Suppressor macrophage (primary cell): ENCODE results near the gene SLMAP.

Experiments used
- DNase-seq, 4 experiments: peaks; one replicate each; pipeline ENCODE4 v3.0.0-alpha.2; 2020 to 2022

Gene SLMAP

DNA sequence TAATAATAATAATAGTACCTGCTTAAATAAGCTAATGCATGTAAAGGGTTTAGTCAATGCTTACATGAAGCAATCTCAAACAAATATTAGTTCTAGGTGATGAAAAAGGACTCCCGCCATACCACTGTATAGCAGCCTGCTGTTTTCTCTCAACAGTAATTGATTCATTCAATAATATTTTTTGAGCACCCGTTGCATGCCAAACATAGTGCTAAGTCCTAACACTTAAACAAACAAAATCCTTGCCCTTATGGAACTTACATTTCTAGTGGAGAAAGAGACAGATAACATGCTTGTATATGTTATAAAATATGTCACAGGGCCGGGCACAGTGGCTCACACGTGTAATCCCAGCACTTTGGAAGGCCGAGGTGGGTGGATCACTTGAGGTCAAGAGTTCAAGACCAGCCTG lies 190.9 kb downstream of the SLMAP start:
- no peak for DNase-seq

DNA sequence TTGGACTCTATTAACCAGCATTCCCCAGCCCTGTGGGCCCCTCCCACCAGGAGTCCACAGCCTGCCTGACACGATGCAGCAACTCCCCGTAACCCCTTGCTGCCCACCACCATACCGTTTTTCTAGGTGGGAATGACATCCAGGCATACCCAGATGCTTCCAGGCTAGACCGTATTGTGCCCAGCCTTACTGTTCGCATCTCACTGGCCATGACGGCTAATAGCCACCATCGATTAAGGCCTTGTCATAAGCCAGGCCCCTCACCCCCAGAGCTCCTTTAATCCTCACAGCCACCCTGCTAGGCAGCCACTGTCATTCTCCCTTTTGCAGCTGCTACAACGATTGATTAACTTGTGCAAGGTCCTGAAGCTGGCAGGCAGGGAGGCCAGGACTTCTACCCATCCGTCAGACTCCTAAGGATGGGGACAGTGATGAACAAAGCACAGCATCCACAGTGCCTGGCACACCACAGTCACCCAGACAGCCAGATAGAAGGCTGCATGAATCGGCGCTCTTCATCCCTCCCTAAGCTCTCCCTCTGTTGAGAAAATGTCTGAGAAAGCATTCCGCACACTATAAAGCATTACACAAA lies 192.1 kb downstream of the SLMAP start:
- no peak for DNase-seq

DNA sequence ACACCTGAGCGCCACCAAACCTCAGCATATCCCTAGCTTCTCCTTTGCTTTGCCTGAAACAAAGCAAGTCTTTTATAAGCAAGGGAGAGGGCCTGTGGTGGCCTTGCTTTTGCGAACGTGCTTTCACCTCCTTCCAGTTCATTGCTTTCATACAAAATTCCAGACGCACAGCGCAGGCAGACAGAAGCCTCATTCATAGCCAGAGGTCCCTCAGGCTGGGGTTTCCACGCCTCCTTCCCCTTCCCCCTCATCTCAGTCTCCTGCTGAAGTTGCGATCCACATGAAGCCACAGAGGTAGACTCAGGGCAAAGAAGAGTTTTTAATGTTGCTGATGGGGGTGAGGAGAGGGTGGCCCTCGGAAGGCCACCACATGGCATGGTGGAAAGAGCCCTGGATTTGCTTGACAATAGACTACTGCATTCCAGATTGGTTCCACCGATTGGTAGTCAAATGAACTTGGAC lies 192.7 kb downstream of the SLMAP start:
- no peak for DNase-seq

DNA sequence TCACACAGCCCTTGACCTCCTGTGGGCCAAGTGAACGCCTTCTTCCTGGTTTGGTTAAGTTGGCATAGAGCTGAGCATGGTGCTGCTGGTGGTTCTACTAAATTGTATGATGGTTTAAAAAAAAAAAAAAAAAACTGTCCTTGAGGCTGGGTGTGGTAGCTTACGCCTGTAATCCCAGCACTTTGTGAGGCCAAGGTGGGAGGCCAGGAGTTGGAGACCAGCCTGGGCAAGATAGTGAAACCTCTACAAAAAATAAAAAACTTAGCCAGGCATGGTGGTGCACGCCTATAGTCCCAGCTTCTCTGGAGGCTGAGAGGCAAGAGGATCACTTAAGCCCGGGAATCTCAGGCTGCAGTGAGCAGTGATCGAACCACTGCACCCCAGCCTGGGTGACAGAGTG lies 193.2 kb downstream of the SLMAP start:
- no peak for DNase-seq

DNA sequence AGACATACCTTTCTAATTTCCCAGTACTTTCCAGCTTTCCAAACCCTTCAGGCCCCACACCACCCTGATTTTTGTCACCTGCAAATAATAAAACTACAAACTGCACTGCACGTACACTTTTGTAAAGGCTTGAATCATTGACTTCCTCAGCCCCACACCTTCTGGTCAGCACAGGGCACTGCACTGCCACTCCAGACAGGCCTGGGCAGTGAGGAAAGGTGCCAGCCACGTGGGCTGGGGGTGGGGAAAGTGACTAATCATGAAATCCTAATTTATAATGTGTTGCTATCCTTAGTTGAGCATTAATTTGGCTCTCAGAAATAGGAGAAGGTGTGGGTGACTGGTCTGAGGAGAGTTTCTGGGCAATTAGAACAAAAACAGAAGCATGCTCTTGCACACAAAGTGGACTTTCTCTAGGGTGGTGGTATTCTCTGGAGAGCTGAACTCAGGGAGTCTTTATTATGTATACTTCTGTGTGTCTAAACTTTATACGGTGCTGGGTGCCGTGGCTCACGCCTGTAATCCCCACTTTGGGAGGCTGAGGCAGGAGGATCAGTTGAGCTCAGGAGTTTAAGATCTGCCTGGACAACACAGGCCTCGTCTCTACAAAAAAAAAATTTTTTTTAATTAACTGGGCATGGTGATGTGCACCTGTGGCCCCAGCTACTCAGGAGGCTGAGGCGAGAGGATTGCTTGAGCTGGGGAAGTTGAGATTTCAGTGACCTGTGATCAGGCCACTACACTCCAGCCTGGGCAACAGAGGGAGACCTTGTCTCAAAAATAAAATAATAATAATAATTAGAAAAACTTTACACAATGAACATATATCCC lies 193.9 kb downstream of the SLMAP start:
- DNase-seq, result peak; percentile 50 to 76 (median 61)

DNA sequence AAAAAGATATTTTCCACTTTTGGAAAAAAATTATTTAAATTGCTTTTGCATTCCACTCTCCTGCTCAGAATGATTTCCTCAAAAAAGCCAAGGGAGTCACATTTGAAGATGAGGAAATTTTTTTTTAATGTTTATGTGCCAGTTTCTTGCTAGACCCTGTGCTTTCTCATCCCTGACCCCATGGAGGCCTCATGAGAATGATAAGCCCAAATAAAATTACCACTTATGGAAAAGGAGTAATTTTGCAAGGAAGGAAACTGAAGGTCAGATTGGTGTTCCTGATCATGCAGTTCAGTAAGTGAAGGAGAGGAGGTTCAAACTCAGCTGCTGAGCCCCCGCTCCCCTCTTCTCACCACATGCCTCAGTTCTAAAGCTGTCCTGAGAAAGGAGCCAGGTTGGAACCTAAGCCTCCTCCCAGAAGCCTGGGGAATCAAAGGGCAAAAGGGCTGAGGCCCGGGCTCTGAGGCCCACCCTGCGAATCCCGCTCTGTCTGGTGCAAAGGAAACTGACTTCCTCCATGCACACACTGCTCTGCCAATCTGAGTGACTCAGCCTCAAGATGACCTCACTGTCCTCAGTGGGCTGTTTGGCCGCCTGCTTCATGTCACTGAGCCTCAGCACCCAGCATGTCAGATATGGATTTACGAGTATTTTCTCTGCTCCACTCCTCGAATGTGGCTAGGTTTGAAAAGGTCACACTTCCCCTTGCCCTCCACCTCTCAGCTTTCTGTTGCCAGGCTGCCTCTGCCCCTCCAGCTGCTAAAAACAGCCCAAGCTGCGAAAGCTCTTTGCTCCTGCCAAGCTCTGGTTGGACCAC lies 195.2 kb downstream of the SLMAP start:
- DNase-seq, result peak; percentile 79 to 91 (median 88)

DNA sequence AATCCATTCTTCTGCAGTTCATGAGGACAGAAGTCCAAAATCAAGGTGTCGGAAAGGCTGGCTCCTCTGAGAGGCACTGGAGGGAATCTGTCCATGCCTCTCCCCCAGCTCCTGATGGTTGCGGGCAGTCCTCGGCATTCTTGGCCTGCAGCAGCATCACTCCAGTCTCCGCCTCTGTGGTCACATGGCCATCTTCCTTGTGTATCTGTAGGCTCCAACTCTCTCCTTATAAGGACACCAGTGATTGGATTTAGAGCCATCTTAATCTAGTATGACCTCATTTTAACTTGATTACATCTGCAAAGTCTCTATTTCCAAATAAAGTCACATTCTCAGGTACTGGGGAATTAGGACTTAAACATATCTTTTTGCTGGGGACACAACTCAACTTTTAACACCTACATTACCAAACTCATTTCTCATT lies 196.1 kb downstream of the SLMAP start:
- peak; percentile 29 to 52 (median 48) for DNase-seq

DNA sequence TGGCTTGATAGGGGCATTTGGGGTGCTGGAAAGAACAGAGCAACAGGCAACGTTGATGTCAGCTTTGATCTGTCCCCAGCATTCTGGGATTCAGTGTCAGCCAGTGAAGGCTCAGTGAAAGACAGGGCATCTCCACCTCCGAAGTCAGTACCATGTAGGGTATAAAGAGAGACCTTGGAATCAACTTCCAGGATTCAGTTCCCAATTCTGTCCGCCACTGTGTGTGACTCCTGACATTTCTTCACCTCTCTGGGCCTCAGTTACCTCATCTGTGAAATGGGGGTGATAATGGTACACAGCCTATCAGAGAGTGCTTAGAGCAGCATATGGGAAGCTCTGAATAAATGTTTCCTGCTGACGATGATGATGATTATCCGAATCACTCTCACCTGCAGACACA lies 196.5 kb downstream of the SLMAP start:
- peak in 1 of 4 experiments; percentile 14 for DNase-seq

DNA sequence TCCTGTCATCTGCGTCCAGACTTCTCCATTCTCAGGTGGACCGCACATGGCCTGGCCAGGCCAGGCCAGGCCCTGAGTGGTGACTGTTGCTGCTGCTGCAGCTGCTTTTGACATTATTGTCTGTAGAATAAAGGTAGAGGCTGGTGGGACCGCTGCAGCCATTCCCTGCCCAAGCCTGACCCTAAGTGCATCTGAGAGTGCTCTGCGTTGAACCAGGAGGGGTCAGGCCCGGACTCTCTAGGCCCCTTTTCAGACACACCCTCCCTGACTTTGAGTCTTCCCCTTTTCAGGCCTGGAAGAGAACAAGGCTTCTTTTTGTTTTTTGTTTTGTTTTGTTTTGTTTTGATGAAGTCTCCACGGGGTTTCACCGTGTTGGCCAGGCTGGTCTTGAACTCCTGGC lies 197.5 kb downstream of the SLMAP start:
- peak in 3 of 4 experiments; percentile 47 to 59 (median 51) for DNase-seq

DNA sequence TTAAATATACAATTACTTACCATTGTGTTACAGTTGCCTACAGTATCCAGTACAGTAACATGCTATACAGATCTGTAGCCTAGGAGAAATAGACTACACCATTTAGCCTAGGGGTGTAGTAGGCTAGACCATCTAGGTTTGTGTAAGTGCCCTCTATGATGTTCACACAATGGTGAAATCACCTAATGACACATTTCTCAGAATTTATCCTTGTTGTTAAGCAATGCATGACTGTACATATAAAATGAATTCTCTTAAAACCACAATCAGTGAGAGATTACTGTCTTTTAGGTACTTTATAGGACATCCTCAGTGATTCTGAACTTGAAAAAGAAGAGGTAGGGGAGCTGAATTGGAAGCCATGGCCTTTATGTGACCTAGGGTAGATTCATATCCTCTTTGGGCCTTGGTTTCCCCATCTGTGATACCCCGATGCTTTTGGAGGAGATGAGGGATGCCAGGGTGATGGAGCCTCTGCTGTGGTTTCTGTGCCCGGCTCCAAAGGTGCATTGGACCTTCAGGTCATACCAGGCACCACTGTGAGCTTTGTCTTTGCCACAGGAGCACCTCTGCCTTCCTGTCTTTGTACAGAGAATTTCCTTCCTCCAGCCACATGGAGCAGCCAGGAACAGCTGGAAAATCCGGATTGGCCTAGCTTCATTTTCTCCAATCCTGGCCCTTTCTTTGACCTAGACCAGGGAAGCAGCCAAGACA lies 200.2 kb downstream of the SLMAP start:
- DNase-seq, result peak in 2 of 4 experiments; percentile 53 to 76

DNA sequence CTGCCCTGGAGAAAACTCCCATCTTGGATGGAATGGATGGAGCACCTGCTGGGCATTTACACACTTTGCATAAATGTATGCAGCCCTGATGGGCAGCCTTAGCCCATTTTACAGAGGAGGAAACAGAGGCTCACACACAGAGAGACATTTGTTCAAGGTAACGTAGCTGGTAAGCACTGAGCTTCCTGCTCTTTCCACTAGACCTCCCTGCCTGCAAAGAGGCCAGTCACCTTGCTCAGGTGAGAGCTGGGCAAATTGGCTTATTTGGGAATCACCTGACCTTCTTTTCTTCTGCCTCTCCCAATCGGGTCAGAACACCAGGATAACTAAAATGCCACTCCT lies 200.7 kb downstream of the SLMAP start:
- DNase-seq, result no peak

DNA sequence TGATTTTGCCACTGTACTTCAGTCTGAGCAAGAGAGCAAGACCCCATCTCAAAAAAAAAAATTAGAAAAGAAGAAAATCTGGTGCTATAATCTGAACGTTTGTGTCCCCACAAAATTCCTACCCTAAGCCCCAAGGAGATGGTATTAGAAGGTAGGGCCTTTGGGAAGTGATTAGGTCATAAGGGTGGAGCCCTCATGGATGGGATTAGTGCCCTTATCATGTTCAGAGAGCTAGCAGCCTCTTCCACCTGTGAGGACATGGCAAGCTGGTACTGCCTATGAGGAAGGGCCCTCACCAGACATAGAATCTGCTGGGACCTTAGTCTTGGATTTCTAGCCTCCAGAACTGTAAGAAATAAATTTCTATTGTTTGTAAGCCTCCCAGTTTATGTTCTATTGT lies 201.7 kb downstream of the SLMAP start:
- DNase-seq, result no peak

DNA sequence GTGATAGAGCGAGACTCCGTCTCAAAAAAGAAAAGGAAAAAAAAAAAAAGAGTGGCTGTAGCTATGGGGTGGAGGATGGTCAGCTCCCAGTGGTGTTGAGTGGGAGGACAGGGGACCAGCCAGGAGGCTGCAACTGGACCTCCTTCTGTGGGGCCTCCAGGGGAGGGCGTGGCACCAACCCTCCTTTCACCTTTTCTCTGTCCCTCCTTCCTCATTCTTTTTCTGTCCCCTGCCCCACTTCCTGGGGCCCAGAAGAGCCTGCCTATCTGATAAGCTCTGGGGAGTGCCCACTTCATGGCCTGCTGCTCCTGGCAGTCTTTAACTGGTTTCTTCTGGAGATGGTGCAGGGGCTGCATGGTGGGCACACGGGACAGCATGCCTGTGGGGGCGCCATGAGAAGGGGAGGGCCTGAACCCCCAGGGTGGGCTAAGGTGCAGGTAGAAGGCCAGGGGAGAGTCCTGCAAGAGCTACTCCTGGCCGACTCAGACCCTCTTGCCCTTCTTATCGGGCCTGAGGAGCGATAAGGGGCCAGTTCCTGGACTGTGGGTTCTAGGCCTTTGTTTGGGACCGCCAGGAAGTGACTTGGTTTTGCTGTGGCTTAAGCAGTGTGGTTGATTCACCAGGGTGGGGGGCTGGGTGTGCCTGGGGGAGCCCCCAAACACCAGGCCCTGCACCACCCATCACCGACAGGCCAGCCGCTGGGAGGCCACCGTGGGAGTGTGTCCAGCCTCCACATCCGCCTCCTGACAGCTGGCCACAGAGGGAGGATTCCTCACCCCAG lies 202.7 kb downstream of the SLMAP start:
- DNase-seq, result peak in 1 of 4 experiments; percentile 68

DNA sequence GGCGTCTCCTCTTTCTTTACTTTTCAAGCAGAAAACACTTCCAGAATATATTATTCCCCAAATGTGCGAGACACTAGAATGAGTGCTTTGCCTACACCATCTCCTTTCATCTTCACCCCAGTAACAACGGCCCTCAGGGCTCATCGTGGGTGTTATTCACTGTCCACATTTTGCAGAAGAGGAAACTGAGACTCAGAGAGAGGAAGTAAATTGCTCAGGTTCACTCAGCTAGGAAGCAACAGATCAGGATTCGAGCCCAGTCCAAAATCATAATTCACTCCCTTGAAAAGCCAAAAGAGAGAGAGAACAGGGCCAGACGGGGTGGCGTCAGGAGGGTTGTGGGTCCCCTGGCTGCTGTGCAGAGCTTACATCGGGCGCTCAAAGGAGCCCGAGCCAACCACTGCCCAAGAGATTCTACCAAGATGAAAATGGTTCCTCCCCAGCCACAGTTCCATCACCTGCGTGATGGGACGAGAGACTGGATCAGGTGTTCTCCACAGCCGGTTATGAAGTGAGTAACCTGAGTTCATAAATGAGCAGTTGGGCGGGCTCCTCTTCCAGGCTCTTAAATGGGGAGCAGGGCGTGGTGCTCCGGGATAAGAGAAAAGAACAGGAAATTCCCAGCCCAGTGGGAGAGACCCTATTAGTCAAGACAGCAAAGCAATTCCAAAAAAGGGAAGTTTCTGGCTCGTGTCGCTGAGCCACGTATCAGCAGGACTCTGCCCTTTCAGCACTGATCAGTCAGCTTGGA lies 203.5 kb downstream of the SLMAP start:
- DNase-seq, result peak; percentile 79 to 92 (median 88)

DNA sequence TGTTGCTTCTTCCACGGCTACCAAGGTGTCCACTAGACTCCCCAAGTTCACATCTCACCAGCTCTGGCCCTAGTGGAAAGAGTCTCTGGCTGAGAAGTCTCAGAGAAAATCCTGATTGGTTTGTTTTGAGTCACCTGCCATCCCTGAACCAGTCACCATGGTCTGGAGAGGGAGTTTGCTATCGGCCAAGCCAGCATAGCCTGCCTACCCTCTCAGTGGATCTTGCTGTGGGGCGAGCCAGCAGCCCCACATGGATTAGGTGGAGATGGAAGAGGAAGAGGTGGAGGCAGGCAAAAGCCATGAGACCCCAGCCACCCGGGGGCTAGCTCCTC lies 204.0 kb downstream of the SLMAP start:
- DNase-seq, result no peak

DNA sequence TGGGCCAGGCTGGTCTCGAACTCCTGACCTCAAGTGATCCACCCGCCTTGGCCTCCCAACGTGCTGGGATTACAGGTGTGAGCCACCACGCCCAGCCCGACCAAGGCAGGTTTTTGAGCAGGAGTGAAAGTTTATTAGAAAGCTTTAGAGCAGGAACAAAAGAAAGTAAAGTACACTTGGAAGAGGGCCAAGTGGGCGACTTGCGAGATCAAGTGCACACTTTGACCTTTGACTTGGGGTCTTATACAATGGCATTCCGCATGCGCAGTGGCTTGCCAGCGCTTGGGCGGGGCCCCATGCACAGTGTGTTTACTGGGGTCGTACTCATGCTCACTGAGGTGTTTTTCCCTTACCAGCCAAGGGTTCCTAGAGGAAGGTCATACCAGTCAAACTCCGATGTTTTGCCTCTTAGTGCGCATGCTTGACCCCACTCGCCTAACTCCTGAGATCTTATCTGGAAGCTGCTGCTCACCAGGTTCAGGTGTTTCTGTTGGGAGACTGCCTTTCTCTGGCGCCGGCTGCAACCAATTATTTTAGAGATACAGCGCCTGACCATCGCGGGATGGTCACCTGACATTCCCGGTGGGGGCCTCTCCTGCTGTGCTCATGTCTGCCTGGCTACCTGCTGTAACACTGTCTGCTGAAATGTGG lies 205.2 kb downstream of the SLMAP start:
- no peak for DNase-seq

DNA sequence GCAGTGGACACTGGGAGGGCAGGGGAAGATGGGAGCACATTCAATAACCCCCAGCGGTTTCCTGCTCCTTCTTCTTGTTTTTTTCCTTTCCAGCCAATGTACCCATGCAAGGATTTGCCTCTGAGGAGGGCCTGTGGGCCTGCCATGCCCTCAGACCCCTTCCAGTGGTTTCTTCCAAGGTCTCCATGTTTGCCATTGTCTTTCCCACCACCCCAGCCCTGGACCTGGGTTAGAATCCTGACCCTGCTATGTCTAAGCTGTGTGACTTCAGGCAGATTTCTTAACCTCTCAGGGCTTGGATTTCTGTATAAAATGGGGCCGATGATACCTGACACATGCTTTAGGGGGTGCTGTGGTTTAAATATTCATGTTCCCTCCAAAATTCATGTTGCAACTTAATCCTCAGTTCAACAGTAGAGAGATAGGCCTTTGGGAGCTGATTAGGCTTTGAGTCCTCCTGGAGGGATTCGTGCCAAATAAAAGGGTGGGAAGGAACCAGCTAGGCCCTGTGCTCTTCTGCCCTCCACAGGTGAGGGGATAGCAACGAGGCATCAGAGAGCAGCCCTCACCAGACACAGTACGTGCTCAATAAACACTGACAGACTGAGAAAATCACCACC lies 205.8 kb downstream of the SLMAP start:
- DNase-seq, result peak; percentile 39 to 71 (median 52)

DNA sequence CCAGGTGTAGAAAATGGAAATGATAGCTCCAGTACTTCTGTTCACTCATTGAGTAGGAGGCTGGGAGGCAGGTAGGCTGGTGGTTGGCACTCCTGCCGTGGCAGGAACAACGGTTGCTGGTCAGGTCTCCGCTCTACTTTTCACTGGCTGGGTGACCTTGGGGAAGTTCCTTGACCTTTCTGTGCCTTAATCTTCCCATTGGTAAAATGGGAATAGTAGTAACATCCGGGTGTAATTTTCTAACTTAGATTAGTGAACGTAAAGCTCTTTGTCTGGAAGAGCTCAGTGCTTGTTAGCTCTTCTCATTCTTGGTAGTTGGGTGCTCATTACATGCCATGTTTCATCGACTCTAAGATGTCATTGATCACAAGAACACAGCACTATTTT lies 206.3 kb downstream of the SLMAP start:
- DNase-seq, result no peak

DNA sequence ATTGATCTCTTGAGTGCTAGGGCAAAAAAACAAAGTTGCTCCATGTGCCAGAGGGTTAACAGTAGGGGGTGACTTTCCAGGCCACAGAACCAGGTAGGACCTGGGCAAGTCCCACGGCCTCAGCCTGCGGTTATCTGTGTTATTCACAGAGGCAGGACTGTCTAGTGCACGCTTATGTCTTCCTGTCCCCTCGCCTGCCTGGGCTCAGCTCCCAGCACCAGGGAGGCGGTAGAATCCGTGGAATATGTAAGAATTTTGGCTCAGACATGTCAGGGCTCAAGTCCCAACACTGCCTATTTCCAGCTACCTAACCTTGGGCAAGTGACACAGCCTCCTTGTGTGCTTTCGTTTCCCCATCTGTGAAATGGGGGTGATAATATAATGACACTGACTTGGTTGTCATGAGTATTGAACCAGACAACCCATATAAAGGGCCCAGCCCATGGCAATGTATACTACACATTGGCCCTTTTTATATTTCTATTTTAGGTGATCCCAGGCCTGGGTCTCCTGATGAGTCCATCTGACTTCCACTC lies 207.8 kb downstream of the SLMAP start:
- DNase-seq, result no peak

DNA sequence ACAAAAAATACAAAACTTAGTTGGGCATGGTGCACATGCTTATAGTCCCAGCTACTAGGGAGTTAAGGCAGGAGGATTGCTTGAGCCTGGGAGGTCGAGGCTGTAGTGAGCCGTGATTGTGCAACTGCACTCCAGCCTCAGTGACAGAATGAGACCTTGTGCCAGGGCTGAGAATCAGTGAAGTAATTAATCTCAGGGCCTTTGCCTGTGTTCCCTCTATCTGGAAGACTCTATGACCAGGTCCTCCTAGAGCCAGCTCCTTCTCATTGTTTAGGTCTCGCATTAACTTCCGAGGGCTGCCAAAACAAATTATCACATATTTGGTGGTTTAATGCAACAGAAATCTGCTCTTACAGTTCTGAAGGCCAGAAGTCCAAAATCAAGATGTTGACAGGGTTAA lies 210.7 kb downstream of the SLMAP start:
- DNase-seq, result no peak
